MM.1S (cell line): Measurements from ENCODE around the gene ZNF214.

Experiments used
- CTCF ChIP-seq: fragments of 300-600 bp; sonication (generic); IDR thresholded peaks from 2 replicates; pipeline ENCODE4 v1.5.1; 2016; ENCODE audit warnings: antibody characterized with exemption, low read length, mixed read lengths
- EZH2 ChIP-seq: fragments of 300-600 bp; sonication (generic); optimal IDR thresholded peaks from 2 replicates; pipeline ENCODE3; 2017; ENCODE audit warnings: low read depth, mild to moderate bottlenecking, antibody characterized with exemption, low read length, mixed read lengths

DNA sequence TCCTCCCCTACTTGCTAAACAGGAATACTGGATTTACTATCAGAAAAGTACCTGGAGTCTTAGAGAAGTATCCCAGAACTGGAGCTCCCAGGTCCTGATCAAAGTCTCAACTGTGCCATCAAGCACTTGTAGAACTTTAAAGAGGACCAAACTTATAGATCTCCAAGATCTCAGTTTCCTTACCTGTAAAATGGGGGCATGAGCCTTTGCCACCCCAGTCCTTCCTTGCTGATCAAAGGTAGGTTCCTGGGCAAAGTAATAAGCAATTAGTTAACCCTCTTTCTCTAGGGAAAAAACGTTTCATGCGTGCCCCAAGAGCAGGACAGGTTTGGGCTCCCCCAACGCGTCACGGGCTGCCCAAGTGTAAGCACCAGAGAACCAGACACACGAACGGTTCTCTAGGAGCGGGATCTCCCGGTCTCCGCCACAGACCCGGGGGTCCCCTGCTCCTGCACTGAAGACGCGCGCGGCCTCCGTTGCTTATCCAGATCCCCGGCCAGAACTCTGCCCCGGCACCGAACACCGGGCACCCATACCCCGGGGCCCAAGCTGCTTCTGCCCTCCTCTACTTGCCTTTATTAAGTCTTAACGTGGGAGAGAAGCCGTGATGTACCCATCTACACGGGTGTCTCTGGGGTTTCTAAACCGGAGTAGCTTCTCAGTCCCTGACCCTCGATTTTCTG is 505 bp downstream of the ZNF214 start:
- TF ChIP-seq CTCF: no peak
- TF ChIP-seq EZH2: no peak
